ENCODE data around the gene OR1A1.
A peak's percentile ranks its signal among the peaks of the same experiment; 100 is the strongest.
"Not testable (repeated sequence)": the region's sequence is repeated elsewhere in the genome, so short reads cannot be mapped to it uniquely, and the experiment has no call there.

The OR1A1 gene

DNA sequence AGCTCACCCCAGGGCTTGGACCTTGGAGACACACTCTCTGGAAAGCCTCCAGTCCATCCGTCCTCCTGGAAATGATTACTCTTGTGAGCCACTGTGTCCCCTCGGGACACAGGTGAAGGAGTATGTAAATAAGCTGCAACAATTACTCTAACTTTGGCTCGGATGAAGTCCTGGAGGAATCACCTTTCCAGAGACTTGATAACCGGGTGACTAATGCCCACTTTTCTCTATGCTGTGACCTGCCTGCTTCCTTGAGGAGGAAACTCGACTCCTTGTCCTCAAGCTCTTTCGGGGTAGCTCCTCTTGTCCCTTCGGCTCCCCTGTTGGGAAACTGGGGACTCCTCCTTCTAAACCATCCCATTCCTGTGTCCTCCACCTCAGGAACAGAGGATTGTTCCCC, at the start of gene OR1A1:
TSS of gene OR1A1 (plus strand) at position 301 of the 400 bp plus-strand sequence. CDS start 7,954 bp downstream, outside the sequence.
- no peak for DNase-seq

DNA sequence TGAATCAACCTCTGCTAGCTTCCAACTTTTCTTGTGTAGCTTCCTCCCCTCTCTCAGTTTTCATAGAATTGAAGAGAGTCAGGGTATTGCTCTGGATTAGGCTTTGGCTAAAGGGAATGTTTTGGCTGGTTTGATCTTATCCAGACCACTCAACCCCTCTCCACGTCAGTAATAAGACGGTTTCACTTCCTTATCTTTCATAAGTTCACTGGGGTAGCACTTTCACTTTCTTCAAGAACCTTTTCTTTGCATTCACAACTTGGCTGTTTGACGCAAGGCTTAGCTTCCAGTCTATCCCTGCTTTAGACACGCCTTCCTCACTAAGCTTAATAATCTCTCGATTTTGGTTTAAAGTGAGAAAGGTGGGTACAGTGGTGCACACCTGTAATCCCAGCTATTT, 39.9 kb upstream of the OR1A1 start:
- DNase-seq = no peak

DNA sequence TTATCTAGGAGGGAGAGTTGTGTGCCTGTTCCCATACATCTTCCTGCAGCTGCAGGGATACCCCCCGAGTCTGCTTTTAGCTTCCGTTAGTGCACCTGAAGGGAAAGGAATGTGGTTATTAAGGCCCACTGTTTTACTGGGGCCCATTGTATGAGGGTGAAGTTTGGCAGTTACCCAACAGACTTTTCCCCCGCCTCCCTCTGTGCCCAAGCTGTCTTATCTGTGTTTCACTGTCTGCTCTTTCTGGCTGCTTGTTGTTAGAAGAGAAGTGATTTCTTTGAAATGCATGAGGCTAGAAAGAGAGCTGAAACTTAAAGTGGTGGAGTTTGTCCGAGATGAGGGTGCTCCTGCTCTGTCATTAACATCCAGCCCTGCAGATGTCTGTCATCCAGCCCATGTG, 17.5 kb upstream of the OR1A1 start:
- no peak for DNase-seq

DNA sequence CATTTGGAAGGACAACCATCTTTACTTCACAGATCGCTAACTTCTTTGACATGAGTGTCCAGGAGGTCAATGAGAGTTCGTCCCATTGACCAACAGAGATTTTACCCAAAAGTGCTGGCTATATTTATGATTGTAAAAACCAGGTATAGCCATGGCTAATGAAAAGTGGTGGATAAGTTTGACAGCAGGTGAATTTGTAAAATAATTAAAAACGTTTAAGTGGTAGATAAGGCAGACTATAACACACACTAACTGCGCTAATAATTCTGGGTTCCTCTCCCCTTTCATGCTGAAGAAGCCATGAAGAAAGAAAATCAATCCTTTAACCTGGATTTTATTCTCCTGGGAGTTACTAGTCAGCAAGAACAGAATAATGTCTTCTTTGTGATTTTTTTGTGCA, 10.2 kb upstream of the OR1A1 start, which contains the start of gene OR1A2:
TSS of gene OR1A2 (plus strand) at position 301 of the 400 bp plus-strand sequence. CDS start at position 301, 0 bp downstream.
- no peak for DNase-seq

- DNase-seq = no peak
Observed at GRCh38 chr17:3208484-3208883, 1.0 kb downstream of the OR1A1 start.

GRCh38 chr17:3213001-3213400, 5.5 kb downstream of the OR1A1 start:
- DNase-seq = no peak

DNA sequence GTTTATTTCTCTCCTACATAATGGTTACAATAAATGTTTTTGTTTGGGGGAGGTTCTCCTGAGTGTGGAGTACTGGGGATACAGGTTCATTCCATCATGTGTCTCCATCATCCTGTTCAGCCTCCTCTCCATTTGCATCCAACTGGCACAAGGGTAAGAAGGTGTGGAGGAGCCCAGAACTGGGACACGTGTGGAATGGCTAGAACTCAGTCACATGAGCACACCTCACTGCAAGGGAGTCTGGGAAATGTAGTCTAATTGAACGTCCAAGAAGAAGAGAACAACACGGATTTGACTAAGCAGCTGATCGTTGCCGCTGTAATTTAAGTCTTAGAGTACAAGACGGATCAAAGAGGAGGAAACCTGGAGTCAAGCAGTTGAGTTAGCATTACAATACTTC, 6.1 kb downstream of the OR1A1 start:
- DNase-seq = peak; percentile 21 to 28

GRCh38 chr17:3219978-3220377, 12.5 kb downstream of the OR1A1 start:
- not testable (repeated sequence) for DNase-seq

- no peak for DNase-seq
Observed at GRCh38 chr17:3221850-3222249, 14.4 kb downstream of the OR1A1 start.

DNA sequence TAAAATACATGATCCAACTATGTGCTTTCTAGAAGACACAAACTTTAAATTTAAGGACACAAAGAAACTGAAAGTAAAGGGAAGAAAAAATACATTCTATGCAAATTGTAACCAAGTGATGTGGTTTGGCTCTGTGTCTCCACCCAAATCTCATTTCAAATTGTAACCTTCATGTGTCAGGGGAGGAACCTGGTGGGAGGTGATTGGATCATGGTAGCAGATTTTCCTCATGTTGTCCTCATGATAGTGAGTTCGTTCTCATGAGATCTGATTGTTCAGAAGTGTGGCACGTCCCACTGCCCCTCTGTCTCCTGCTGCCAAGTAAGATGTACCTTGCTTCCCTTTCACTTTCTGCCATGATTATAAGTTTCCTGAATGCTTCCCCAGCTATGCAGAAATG, 15.0 kb downstream of the OR1A1 start:
- DNase-seq = peak; percentile 18 to 33

GRCh38 chr17:3224721-3225352, 17.4 kb downstream of the OR1A1 start:
- not testable (repeated sequence) for DNase-seq

- not testable (repeated sequence) for DNase-seq
Observed at GRCh38 chr17:3232300-3232699, 24.8 kb downstream of the OR1A1 start.

GRCh38 chr17:3238685-3239084, 31.2 kb downstream of the OR1A1 start:
- DNase-seq = not testable (repeated sequence)

- DNase-seq = not testable (repeated sequence)
Observed at GRCh38 chr17:3241044-3241443, 33.6 kb downstream of the OR1A1 start.

DNA sequence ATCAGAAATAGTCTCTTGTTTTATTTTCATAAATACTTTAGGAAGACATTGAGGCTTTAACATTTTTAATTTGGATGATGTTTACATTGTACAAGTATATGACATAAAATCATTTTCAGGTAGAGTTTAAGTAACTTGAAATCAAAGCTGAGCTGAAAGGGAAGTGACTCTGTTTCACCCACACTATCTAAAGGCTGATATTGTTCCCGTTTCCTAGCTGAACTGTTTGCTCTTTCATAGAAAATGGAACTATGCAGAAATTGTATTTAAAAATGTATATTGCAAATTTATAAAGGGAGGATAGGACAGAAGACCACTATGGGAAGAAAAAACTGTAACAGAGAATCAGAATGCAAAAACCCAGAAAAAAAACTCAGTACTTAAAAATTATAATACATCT, 37.4 kb downstream of the OR1A1 start:
- not testable (repeated sequence) for DNase-seq

- not testable (repeated sequence) for DNase-seq
Observed at GRCh38 chr17:3249013-3249412, 41.5 kb downstream of the OR1A1 start.

- DNase-seq = no peak
Observed at GRCh38 chr17:3256575-3256974, 49.1 kb downstream of the OR1A1 start.

DNA sequence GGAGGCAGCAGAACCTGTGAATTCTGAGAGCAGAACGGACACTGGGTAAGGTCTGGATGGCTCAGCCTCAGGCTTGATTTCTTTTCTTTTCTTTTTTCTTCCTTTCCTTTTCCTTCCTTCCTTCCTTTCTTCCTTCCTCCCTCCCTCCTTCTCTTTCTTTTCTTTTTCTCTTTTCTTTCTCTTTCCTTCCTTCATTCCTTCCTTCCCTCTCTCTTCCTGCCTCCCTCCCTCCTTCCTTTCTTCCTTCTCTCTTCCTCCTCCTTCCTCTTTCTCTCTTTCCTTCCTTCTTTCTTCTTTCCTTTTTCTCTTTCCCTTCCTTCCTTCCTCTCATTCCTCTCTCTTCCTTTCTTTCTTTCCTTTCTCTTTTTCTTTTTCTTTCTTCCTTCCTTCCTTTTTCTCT, 52.7 kb downstream of the OR1A1 start:
- no peak for DNase-seq

DNA sequence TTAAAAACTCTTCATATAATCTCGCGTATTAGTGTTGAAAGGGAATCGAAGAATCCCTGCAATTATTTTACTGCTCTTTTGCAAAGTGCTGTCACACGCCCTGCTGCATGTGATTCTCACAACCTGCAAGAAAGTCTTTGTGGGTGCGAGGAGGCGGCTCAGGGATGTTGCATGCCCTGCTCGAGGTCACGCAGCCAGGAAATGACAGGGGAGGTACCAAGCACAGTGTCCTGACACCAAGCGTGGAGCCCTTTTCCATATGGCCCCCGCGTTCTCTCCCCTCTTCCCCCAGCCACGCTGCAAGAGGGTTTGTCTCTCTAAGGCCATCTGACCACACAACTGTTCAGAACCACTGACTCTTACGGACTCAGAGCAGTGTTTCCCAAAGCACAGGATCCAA, 53.1 kb downstream of the OR1A1 start:
- no peak for DNase-seq
